ENCODE data around the gene SLC51B.

DNA sequence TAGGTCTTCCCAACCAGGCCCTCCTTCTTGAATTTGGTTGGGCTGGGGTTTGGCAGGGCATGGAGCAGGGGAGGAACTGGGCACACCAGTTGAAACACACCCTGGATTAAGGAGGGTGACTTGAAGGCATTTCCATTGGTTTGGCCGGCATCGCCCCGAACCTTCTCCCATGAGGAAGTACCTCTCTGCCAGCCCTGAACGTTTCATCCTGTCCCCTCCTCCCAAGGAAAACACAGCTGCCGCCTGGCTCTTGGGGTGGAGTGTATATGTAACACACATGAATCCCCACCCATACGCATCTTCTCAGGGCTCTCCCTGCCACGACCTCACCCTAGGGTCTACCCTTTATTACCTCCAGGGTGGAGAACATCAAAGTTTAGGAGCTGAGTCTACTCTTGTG lies 55.3 kb downstream of the SLC51B start:
- TF ChIP-seq, protein P1, sequence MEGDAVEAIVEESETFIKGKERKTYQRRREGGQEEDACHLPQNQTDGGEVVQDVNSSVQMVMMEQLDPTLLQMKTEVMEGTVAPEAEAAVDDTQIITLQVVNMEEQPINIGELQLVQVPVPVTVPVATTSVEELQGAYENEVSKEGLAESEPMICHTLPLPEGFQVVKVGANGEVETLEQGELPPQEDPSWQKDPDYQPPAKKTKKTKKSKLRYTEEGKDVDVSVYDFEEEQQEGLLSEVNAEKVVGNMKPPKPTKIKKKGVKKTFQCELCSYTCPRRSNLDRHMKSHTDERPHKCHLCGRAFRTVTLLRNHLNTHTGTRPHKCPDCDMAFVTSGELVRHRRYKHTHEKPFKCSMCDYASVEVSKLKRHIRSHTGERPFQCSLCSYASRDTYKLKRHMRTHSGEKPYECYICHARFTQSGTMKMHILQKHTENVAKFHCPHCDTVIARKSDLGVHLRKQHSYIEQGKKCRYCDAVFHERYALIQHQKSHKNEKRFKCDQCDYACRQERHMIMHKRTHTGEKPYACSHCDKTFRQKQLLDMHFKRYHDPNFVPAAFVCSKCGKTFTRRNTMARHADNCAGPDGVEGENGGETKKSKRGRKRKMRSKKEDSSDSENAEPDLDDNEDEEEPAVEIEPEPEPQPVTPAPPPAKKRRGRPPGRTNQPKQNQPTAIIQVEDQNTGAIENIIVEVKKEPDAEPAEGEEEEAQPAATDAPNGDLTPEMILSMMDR (IDR thresholded peaks at IDR 0.05; ENCODE audit: low read depth, low read length, poor library complexity, severe bottlenecking), result no peak
- TF ChIP-seq EZH2phosphoT487 (IDR thresholded peaks at IDR 0.05; ENCODE audit: borderline replicate concordance, low read length), result no peak
